Bronchial epithelial cell (primary cell): Measurements from ENCODE around the gene ECHDC3. TPM values are rescaled to one million over a fixed set of nuclear protein-coding genes. Genes with fewer than 3 reads are reported as not detected.

ENCODE experiments used
- DNase-seq: peaks from one replicate; pipeline ENCODE4 v3.0.0-alpha.2; 2010; ENCODE audit warnings: low read depth
- FAIRE-seq: peaks from 2 replicates; lab custom pipeline; 2011; peaks lifted over from hg19 to GRCh38; lab: Jason Lieb, UNC
- H3K27me3 ChIP-seq: 2 replicates; pipeline ENCODE4 v1.5.1; 2011; ENCODE audit warnings: low read length; ENCODE audit not compliant: control insufficient read depth, insufficient read depth
- H3K36me3 ChIP-seq: 2 replicates; pipeline ENCODE4 v1.5.1; 2011; ENCODE audit warnings: low read length; ENCODE audit not compliant: control insufficient read depth, insufficient read depth
- H3K4me3 ChIP-seq: 2 replicates; pipeline ENCODE4 v1.5.1; 2011; ENCODE audit warnings: mild to moderate bottlenecking, low read depth, low read length, control low read depth
- total RNA-seq: library from RNA; depleted of rRNA; stranded (reverse); fragments of >200 nt; gene quantifications from 2 replicates; pipeline ENCODE4 v1.2.1, GENCODE V29; 2014
- TF ChIP-seq, protein P1 (sequence below): IDR thresholded peaks from 2 replicates; pipeline ENCODE4 v1.5.1; 2011; ENCODE audit warnings: mild to moderate bottlenecking, moderate library complexity, low read length, control low read depth, inconsistent platforms; ENCODE audit not compliant: insufficient read depth, severe bottlenecking

ECHDC3 gene
- total RNA-seq, 1 donor from 2014 or later = 1.6 TPM

DNA sequence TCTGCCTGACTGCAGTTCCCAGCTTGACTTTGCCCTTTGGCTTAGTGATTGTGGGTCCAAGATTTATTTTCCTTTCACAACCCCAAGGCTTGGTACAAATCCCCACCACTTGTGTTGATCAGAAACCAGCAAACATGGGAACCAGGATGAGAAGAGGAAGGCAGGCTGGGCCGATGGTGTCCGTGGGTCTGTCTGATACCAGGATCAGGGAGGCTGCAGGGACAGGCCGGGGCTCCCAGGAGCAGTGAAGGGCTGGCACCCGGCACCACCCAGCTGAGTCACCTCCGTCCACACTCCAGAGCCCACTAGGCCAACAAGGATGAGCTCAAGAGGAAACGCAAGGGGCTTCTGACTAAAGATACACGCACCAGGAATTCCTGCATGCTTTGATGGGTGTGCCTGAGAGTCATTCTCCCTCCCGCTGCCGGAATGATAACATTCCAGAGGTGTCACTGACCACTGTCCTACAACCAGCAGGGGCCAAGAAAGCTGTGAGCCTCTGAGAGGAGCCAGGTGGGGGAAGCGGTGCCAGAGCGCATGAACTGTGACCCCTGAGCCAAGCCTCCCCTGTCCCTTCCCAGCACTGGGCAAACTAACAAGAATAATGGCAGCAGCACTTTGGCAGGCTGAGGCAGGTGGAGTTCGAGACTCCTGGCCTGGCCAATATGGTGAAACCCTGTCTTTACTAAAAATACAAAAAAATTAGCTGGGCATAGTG lies 51.7 kb downstream of the ECHDC3 start:
- no peak for FAIRE-seq
- TF ChIP-seq, protein P1, sequence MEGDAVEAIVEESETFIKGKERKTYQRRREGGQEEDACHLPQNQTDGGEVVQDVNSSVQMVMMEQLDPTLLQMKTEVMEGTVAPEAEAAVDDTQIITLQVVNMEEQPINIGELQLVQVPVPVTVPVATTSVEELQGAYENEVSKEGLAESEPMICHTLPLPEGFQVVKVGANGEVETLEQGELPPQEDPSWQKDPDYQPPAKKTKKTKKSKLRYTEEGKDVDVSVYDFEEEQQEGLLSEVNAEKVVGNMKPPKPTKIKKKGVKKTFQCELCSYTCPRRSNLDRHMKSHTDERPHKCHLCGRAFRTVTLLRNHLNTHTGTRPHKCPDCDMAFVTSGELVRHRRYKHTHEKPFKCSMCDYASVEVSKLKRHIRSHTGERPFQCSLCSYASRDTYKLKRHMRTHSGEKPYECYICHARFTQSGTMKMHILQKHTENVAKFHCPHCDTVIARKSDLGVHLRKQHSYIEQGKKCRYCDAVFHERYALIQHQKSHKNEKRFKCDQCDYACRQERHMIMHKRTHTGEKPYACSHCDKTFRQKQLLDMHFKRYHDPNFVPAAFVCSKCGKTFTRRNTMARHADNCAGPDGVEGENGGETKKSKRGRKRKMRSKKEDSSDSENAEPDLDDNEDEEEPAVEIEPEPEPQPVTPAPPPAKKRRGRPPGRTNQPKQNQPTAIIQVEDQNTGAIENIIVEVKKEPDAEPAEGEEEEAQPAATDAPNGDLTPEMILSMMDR = peak; percentile 4
- peak; percentile 90 for DNase-seq

DNA sequence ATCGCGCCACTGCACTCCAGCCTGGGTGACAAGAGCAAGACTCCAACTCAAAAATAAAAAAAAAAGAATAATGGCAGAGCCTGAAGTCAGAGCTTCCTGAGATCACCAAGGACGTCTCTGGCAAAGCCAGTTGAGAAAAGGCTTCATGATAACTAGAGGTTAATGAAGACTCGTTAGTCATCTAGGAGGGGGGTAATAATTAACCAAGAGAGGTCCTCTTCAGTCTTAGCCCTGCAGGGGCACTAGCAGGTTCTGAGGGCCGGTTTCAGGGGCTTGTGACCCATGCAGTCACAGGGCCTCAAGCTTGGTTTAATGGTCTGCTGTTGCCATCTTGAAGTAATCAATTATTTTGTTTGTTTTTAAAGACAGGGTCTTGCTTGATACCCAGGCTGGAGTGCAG lies 52.4 kb downstream of the ECHDC3 start:
- TF ChIP-seq, protein P1 = no peak
- FAIRE-seq = no peak
- Histone ChIP-seq H3K36me3 (no peaks in the 10 kb centered on the region), H3K27me3 (no peaks in the 10 kb centered on the region), H3K4me3 (no peak overlapping the region)
- DNase-seq = no peak

More for the DNA sequence above, 51.7 kb downstream of the ECHDC3 start:
- no peaks in the 10 kb centered on the region for H3K27me3 ChIP-seq
- no peak overlapping the region for H3K4me3 ChIP-seq
- no peaks in the 10 kb centered on the region for H3K36me3 ChIP-seq

DNA sequence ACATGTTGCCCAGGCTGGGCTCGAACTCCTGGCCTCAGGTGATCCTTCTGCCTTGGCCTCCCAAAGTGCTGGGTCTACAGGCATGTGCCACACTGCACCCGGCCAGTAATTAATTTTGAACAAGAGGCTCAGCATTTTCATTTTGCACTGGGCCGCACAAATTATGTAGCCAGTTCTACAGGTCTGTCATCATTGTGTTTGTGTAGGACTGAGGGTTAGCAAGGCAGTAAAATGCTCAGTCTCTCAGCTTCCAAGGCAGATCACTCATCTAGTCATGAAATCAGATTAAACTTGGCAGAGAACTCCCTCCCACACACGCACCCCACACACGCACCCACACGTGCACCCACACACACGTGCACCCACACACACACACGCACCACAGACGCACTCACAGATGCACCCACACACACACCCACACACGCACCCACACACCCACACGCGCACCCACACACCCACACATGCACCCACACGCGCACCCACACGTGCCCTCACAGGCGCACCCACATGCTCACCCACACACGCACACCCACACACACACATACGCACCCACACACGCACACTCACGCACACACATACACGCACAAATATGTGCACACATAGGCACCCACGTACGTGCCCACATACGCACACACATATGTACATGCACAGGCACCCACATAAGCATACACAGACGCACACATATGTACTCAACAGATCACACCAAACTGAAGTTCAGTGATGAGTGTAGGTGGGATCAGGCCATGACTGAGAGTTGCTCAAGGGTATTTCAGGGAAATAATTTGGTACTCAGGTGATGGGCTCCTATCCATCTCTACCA lies 53.1 kb downstream of the ECHDC3 start:
- DNase-seq (no peak), FAIRE-seq (no peak)
- H3K36me3 ChIP-seq = no peaks in the 10 kb centered on the region
- TF ChIP-seq, protein P1 = no peak
- H3K4me3 ChIP-seq = no peak overlapping the region
- H3K27me3 ChIP-seq = no peaks in the 10 kb centered on the region

DNA sequence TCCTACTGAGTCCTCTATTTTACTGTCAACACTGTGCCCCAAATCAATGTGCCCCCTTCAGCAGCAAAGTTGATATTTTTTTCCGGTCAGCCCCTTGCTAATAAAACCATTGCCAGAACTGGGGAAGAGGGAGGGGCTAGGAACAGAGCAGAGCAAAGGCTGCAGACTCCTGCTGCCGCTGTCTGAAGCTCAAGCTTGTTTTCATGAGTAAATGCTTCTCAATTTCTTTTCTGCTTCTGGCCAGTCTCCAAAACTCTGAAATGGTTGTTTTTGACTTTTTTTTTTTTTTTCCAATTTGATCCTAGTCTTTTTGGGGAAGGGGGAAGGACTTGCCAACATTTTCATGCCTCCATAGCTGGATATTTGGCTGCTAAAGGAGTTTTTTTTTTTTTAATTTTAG lies 54.3 kb downstream of the ECHDC3 start:
- H3K27me3 ChIP-seq = no peaks in the 10 kb centered on the region
- FAIRE-seq (no peak), DNase-seq (no peak)
- no peaks in the 10 kb centered on the region for H3K36me3 ChIP-seq
- H3K4me3 ChIP-seq = no peak overlapping the region
- TF ChIP-seq, protein P1 = no peak

DNA sequence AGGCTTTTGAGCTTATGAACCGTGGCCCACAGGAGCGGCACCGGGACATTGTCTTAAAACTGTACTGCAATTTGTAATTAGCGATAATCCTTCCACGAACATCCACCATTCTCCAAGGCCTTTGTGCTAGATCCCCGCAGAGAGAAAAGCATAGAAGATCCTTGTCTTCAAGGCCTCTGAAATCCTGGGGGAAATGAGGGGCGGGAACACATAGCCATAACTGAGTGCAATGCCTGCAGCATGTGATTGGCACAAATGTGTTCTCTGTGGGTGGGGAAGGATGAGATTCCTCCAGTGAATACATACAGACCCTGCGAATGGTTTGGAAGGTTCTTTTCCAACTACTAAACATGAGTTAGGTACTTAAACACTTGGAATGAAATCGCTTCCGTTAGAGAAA lies 55.1 kb downstream of the ECHDC3 start:
- Histone ChIP-seq H3K4me3 (no peak overlapping the region), H3K27me3 (no peaks in the 10 kb centered on the region), H3K36me3 (no peaks in the 10 kb centered on the region)
- TF ChIP-seq, protein P1 = no peak
- no peak for FAIRE-seq
- no peak for DNase-seq
